ENCODE results near the gene ADCY4. TPM values are rescaled to one million over a fixed set of nuclear protein-coding genes. Genes with fewer than 3 reads are reported as not detected.

The ADCY4 gene
- total and polyA plus RNA-seq, 2 of the 13 experiments (the other 11 are each of a cell fraction or from before 2014, with no cell fraction given): 0.03 TPM; not detected in 1

- TF ChIP-seq ZNF724P (CRISPR knock-in tag; IDR thresholded peaks at IDR 0.05; ENCODE audit: borderline replicate concordance): peak; percentile 96
- peak; percentile 99 for TF ChIP-seq KLF6 (CRISPR knock-in tag; IDR thresholded peaks at IDR 0.05)
- TF ChIP-seq ZMYM3 (CRISPR knock-in tag; IDR thresholded peaks at IDR 0.05): peak; percentile 21; the same call in 1 of the 2 replicates
- TF ChIP-seq U2AF2 (IDR thresholded peaks at IDR 0.05; ENCODE audit: low read depth, low read length): peak; percentile 73; the same call in 1 of the 2 replicates
- TF ChIP-seq, protein P1, sequence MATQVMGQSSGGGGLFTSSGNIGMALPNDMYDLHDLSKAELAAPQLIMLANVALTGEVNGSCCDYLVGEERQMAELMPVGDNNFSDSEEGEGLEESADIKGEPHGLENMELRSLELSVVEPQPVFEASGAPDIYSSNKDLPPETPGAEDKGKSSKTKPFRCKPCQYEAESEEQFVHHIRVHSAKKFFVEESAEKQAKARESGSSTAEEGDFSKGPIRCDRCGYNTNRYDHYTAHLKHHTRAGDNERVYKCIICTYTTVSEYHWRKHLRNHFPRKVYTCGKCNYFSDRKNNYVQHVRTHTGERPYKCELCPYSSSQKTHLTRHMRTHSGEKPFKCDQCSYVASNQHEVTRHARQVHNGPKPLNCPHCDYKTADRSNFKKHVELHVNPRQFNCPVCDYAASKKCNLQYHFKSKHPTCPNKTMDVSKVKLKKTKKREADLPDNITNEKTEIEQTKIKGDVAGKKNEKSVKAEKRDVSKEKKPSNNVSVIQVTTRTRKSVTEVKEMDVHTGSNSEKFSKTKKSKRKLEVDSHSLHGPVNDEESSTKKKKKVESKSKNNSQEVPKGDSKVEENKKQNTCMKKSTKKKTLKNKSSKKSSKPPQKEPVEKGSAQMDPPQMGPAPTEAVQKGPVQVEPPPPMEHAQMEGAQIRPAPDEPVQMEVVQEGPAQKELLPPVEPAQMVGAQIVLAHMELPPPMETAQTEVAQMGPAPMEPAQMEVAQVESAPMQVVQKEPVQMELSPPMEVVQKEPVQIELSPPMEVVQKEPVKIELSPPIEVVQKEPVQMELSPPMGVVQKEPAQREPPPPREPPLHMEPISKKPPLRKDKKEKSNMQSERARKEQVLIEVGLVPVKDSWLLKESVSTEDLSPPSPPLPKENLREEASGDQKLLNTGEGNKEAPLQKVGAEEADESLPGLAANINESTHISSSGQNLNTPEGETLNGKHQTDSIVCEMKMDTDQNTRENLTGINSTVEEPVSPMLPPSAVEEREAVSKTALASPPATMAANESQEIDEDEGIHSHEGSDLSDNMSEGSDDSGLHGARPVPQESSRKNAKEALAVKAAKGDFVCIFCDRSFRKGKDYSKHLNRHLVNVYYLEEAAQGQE (IDR thresholded peaks at IDR 0.05; ENCODE audit: borderline replicate concordance in 1 of 2, low read depth in 1 of 2, low read length in 2 of 2): no peak; a peak in 1 of 4 replicates
- peak; percentile 99 for TF ChIP-seq HNRNPK (IDR thresholded peaks at IDR 0.05; ENCODE audit: low read depth, low read length, poor library complexity, severe bottlenecking)
- no peak; the same call in 1 of the 2 replicates for TF ChIP-seq ADNP (CRISPR knock-in tag; IDR thresholded peaks at IDR 0.05)
- peak; percentile 100 for TF ChIP-seq YEATS4 (CRISPR knock-in tag; IDR thresholded peaks at IDR 0.05; ENCODE audit: borderline replicate concordance)
- TF ChIP-seq, protein P2, sequence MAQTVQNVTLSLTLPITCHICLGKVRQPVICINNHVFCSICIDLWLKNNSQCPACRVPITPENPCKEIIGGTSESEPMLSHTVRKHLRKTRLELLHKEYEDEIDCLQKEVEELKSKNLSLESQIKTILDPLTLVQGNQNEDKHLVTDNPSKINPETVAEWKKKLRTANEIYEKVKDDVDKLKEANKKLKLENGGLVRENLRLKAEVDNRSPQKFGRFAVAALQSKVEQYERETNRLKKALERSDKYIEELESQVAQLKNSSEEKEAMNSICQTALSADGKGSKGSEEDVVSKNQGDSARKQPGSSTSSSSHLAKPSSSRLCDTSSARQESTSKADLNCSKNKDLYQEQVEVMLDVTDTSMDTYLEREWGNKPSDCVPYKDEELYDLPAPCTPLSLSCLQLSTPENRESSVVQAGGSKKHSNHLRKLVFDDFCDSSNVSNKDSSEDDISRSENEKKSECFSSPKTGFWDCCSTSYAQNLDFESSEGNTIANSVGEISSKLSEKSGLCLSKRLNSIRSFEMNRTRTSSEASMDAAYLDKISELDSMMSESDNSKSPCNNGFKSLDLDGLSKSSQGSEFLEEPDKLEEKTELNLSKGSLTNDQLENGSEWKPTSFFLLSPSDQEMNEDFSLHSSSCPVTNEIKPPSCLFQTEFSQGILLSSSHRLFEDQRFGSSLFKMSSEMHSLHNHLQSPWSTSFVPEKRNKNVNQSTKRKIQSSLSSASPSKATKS (CRISPR knock-in tag; IDR thresholded peaks at IDR 0.05): no peak; the same call in 1 of the 2 replicates
- peak; percentile 24; the same call in 1 of the 2 replicates for TF ChIP-seq ZNF33B (CRISPR knock-in tag; IDR thresholded peaks at IDR 0.05)
- TF ChIP-seq GLI4 (CRISPR knock-in tag; IDR thresholded peaks at IDR 0.05; ENCODE audit: borderline replicate concordance): peak; percentile 97
- peak; percentile 99 for TF ChIP-seq DMAP1 (CRISPR knock-in tag; IDR thresholded peaks at IDR 0.05)
- TF ChIP-seq MTA3 (CRISPR knock-in tag; IDR thresholded peaks at IDR 0.05): no peak
- peak; percentile 94 for TF ChIP-seq NR2C2 (CRISPR knock-in tag; IDR thresholded peaks at IDR 0.05; ENCODE audit: borderline replicate concordance)
- peak; percentile 78 for TF ChIP-seq RXRA (CRISPR knock-in tag; IDR thresholded peaks at IDR 0.05)
- peak; percentile 42; the same call in 1 of the 2 replicates for TF ChIP-seq PAWR (CRISPR knock-in tag; IDR thresholded peaks at IDR 0.05; ENCODE audit: borderline replicate concordance)
- TF ChIP-seq, protein P3, sequence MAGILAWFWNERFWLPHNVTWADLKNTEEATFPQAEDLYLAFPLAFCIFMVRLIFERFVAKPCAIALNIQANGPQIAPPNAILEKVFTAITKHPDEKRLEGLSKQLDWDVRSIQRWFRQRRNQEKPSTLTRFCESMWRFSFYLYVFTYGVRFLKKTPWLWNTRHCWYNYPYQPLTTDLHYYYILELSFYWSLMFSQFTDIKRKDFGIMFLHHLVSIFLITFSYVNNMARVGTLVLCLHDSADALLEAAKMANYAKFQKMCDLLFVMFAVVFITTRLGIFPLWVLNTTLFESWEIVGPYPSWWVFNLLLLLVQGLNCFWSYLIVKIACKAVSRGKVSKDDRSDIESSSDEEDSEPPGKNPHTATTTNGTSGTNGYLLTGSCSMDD (CRISPR knock-in tag; IDR thresholded peaks at IDR 0.05): peak; percentile 93; the same call in 1 of the 2 replicates
- peak; percentile 99 for TF ChIP-seq SP4 (CRISPR knock-in tag; IDR thresholded peaks at IDR 0.05)
- TF ChIP-seq ZNF773 (CRISPR knock-in tag; IDR thresholded peaks at IDR 0.05; ENCODE audit: borderline replicate concordance): peak; percentile 96
- peak; percentile 100 for TF ChIP-seq REPIN1 (CRISPR knock-in tag; IDR thresholded peaks at IDR 0.05; ENCODE audit: borderline replicate concordance, low read depth)
- peak; percentile 95 for TF ChIP-seq ISL2 (CRISPR knock-in tag; IDR thresholded peaks at IDR 0.05)
- peak; percentile 96 for TF ChIP-seq TEAD2 (CRISPR knock-in tag; IDR thresholded peaks at IDR 0.05)
- peak; percentile 95; the same call in 1 of the 2 replicates for TF ChIP-seq ZNF337 (CRISPR knock-in tag; IDR thresholded peaks at IDR 0.05; ENCODE audit: borderline replicate concordance, low read depth)
These were observed 63.6 kb downstream of the ADCY4 start, which contains the start of gene RABGGTA (continued) for GRCh38 chr14:24271134-24271833.

Measured in HepG2 (cell line).